Measurements from ENCODE around the gene VGLL3.

Gene VGLL3

GRCh38 chr3:86958534-86958933 lies 32.4 kb downstream of the VGLL3 start:
- no peak for TF ChIP-seq POLR2A (IDR thresholded peaks at IDR 0.05; ENCODE audit: extremely low read depth, insufficient read length)
- TF ChIP-seq MYC (IDR thresholded peaks at IDR 0.05; ENCODE audit: low read depth, low read length) = no peak
- no peak for TF ChIP-seq CTCF (IDR thresholded peaks at IDR 0.05; ENCODE audit: low read depth, low read length)
- no peak for TF ChIP-seq MAX (IDR thresholded peaks at IDR 0.05; ENCODE audit: low read depth, low read length)
- H3K4me3 ChIP-seq (ENCODE audit: low read depth, low read length) = no peak overlapping the region
- DNase-seq (ENCODE audit: low read depth) = no peak

GRCh38 chr3:86954747-86955146 lies 36.2 kb downstream of the VGLL3 start:
- H3K4me3 ChIP-seq (ENCODE audit: low read depth, low read length) = no peak overlapping the region
- DNase-seq (ENCODE audit: low read depth) = no peak
- TF ChIP-seq MAX (IDR thresholded peaks at IDR 0.05; ENCODE audit: low read depth, low read length) (no peak), MYC (IDR thresholded peaks at IDR 0.05; ENCODE audit: low read depth, low read length) (no peak), CTCF (IDR thresholded peaks at IDR 0.05; ENCODE audit: low read depth, low read length) (no peak), POLR2A (IDR thresholded peaks at IDR 0.05; ENCODE audit: extremely low read depth, insufficient read length) (no peak)

- H3K4me3 ChIP-seq (ENCODE audit: low read depth, low read length) = no peak overlapping the region
- DNase-seq (ENCODE audit: low read depth) = no peak
- TF ChIP-seq POLR2A (IDR thresholded peaks at IDR 0.05; ENCODE audit: extremely low read depth, insufficient read length) (no peak), MAX (IDR thresholded peaks at IDR 0.05; ENCODE audit: low read depth, low read length) (no peak), MYC (IDR thresholded peaks at IDR 0.05; ENCODE audit: low read depth, low read length) (no peak), CTCF (IDR thresholded peaks at IDR 0.05; ENCODE audit: low read depth, low read length) (no peak)
These were observed 36.7 kb downstream of the VGLL3 start for GRCh38 chr3:86954226-86954625.

GRCh38 chr3:86951322-86951721 lies 39.6 kb downstream of the VGLL3 start:
- TF ChIP-seq CTCF (IDR thresholded peaks at IDR 0.05; ENCODE audit: low read depth, low read length) (no peak), POLR2A (IDR thresholded peaks at IDR 0.05; ENCODE audit: extremely low read depth, insufficient read length) (no peak), MYC (IDR thresholded peaks at IDR 0.05; ENCODE audit: low read depth, low read length) (no peak), MAX (IDR thresholded peaks at IDR 0.05; ENCODE audit: low read depth, low read length) (no peak)
- no peak for DNase-seq (ENCODE audit: low read depth)
- H3K4me3 ChIP-seq (ENCODE audit: low read depth, low read length) = no peak overlapping the region

GRCh38 chr3:86950717-86951116 lies 40.2 kb downstream of the VGLL3 start:
- TF ChIP-seq MYC (IDR thresholded peaks at IDR 0.05; ENCODE audit: low read depth, low read length) (no peak), POLR2A (IDR thresholded peaks at IDR 0.05; ENCODE audit: extremely low read depth, insufficient read length) (no peak), CTCF (IDR thresholded peaks at IDR 0.05; ENCODE audit: low read depth, low read length) (no peak), MAX (IDR thresholded peaks at IDR 0.05; ENCODE audit: low read depth, low read length) (no peak)
- H3K4me3 ChIP-seq (ENCODE audit: low read depth, low read length) = no peak overlapping the region
- DNase-seq (ENCODE audit: low read depth) = no peak

GRCh38 chr3:86949850-86950249 lies 41.1 kb downstream of the VGLL3 start:
- DNase-seq (ENCODE audit: low read depth) = no peak
- no peak for TF ChIP-seq POLR2A (IDR thresholded peaks at IDR 0.05; ENCODE audit: extremely low read depth, insufficient read length)
- no peak for TF ChIP-seq CTCF (IDR thresholded peaks at IDR 0.05; ENCODE audit: low read depth, low read length)
- TF ChIP-seq MYC (IDR thresholded peaks at IDR 0.05; ENCODE audit: low read depth, low read length) = no peak
- TF ChIP-seq MAX (IDR thresholded peaks at IDR 0.05; ENCODE audit: low read depth, low read length) = no peak
- H3K4me3 ChIP-seq (ENCODE audit: low read depth, low read length) = no peak overlapping the region
